ENCODE measurements around the gene ZIM2.

DNA sequence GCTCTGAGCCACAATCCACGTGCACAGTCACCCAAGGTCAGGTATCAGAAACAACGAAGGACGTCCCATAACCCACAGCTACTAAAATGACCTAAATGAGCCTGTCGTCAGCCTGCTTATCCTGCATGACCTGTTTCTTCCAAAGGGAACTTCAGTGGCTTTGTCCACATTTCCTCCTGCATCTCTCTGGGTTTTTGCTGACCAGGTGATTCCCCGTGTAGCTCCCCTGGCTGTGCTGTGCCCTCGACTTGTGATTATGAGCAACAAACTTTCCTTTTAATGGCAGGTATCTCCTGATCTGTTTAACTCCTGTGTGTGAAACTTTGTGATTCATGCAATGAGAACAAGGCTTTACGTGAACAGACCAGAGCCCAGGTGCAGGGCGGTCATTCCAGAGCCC, 81.0 kb downstream of the ZIM2 start:
- TF ChIP-seq CTCF (IDR thresholded peaks at IDR 0.05; ENCODE audit: insufficient read depth, low read length) (no peak), REST (IDR thresholded peaks at IDR 0.05; ENCODE audit: insufficient replicate concordance, low read depth) (no peak), POLR2AphosphoS5 (IDR thresholded peaks at IDR 0.05; ENCODE audit: low read depth) (no peak), GABPA (IDR thresholded peaks at IDR 0.05; ENCODE audit: low read depth) (no peak)

All from HL-60 (cell line).